ENCODE measurements around the gene IL1RAPL2. TPM values are rescaled to one million over a fixed set of nuclear protein-coding genes. Genes with fewer than 3 reads are reported as not detected.
"Not testable (repeated sequence)": the region's sequence is repeated elsewhere in the genome, so short reads cannot be mapped to it uniquely, and the experiment has no call there.

Gene IL1RAPL2
- total RNA-seq, 1 donor from 2014 or later = not detected

DNA sequence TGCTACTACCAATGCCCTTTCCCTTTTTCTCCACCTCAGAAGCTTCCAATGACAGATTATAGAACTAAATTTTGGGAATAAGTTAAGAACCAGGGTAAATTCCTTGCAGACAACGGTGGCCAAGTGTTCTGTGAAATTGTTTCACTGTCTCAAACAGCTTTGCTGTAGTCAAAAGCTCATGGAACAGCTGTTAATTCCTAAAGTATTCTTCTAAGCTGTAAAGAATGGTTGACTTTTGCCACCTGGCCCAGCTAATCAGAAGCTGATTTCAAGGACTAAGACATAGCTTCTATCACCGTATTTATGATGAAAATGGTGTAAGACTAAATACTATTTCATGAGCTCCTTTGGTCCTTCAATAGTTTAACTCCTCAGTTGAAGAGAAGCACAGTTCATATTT lies 297.5 kb downstream of the IL1RAPL2 start:
- no peak for ATAC-seq

DNA sequence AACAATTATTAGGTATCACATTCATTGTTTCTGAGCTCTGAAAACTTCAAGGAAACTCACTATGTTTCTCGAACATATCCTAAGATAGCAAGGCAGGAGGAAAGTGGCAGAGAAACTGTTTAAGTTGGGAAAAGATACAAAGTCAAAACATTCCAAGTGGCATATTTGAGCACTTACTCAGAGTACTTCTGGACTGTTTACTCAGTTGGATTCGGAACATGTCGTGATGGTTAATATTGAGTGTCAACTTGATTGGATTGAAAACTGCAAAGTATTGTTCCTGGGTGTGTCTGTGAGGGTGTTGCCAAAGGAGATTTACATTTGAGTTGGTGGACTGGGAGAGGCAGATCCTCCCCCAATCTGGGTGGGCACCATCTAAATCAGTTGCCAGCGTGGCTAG lies 298.3 kb downstream of the IL1RAPL2 start:
- ATAC-seq = no peak

- ATAC-seq = no peak
These were observed 311.5 kb downstream of the IL1RAPL2 start for GRCh38 chrX:104877504-104877903.

GRCh38 chrX:104902070-104902469 lies 336.1 kb downstream of the IL1RAPL2 start:
- no peak for ATAC-seq

DNA sequence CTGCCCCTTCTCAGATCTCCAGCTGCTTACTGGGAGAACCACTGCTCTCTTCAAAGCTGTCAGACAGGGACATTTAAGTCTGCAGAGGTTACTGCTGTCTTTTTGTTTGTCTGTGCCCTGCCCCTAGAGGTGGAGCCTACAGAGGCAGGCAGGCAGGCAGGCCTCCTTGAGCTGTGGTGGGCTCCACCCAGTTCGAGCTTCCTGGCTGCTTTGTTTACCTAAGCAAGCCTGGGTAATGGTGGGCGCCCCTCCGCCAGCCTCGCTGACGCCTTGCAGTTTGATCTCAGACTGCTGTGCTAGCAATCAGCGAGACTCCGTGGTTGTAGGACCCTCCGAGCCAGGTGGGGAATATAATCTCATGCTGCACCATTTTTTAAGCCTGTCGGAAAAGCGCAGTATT lies 343.7 kb downstream of the IL1RAPL2 start:
- not testable (repeated sequence) for ATAC-seq

- ATAC-seq = no peak
These were observed 347.3 kb downstream of the IL1RAPL2 start for GRCh38 chrX:104913348-104913747.

DNA sequence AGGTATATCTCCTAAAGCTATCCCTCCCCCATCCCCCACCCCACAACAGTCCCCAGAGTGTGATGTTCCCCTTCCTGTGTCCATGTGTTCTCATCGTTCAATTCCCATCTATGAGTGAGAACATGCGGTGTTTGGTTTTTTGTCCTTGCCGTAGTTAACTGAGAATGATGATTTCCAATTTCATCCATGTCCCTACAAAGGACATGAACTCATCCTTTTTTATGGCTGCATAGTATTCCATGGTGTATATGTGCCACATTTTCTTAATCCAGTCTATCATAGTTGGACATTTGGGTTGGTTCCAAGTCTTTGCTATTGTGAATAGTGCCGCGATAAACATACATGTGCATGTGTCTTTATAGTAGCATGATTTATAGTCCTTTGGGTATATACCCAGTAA lies 348.7 kb downstream of the IL1RAPL2 start:
- not testable (repeated sequence) for ATAC-seq

DNA sequence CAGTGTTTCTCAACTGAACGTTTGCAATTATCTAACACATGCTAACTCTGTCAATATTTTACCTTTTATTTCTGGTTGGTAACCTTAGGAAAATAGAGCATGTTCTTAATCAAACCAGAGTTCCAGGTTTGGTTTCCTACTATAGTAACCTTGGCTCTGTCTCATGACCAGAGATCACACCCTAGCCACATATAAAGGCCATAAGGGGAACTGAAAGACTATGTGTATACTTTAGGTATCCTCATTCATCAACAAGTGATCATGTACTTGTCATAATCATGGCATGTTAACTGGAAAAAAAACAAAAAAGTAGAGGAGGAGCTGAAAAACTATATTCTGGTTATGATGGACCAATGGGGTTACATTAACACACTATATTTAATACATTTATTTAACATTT lies 352.1 kb downstream of the IL1RAPL2 start:
- no peak for ATAC-seq

GRCh38 chrX:104921584-104922205 lies 355.7 kb downstream of the IL1RAPL2 start:
- peak; percentile 18 for ATAC-seq

DNA sequence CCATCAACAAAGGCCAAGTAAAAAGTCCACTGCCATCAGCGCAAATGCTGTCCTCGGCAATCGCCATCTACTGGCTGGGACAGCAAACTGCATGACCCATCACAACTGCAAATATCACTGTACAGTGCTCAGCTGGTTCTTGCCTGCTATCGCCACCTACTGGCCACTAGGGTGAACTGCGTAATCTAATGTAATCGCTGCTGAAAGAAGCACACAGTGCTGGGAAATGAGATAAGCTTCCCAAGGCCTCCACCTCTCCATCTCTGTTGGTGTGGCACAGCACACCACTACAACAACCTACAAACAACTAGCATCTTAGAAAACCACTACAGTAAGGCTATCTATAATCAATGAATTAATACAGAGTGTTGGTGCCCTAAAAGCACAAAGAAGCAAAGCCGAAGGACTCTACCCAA lies 356.2 kb downstream of the IL1RAPL2 start:
- peak; percentile 98 for ATAC-seq

GRCh38 chrX:104929324-104929723 lies 363.3 kb downstream of the IL1RAPL2 start:
- no peak for ATAC-seq

GRCh38 chrX:104935581-104935980 lies 369.6 kb downstream of the IL1RAPL2 start:
- ATAC-seq = no peak

DNA sequence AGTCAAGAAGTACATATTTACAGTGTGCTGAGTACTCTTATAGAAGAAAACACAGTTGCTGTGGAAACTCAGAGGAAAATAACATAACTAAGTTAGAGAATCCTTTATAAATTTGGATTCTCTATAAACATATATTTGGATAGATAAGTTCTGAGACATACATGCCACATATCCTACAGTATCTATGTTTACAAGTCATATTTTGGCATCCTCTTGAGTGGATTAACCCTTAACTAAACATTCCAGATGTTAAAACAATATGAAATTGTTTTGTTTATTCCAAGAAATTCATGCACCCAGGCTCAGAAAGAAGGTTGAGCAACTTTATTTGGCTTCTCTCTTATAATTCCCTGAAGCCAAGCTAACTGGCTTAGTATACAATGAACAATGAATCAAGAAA lies 387.3 kb downstream of the IL1RAPL2 start:
- no peak for ATAC-seq

DNA sequence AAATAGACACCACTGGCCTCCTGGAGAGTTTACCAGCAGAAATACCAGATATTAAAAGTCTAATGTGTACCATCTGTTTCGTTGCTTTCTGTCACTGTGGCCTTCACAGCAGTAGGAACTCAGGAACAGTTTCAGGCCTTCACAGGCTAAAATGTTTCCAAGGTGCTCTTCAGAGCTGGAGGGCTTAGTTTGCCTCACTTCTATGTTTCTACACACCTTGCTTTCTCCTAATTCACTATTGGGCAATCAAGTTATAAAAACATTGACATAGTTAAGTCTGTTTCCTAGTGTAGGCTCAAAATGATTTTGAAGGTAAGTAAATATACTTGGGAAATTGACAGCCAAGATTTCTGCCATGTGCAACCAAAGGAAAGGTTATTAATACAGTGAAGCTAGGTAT lies 395.9 kb downstream of the IL1RAPL2 start:
- no peak for ATAC-seq

- no peak for ATAC-seq
These were observed 402.2 kb downstream of the IL1RAPL2 start for GRCh38 chrX:104968241-104968640.

DNA sequence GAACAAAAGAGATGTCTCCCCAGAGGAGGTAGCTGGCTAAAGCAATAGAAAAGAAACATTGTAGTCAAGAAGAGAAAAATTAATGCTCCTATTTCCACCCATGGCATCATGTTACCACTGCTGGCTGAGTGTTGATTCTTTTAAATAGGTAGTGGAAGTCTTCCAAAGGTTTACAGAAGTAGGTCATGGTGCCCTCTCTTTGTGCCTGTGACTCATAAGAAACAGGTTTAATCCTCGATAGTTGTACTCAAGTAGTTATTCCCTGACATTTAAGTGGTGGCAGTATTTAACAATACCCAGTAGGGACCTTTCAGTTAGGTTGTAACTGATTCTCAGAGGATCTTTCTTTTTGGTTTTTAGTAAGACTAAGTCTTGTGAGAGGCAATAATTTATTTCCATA lies 406.7 kb downstream of the IL1RAPL2 start:
- ATAC-seq = no peak

GRCh38 chrX:104987063-104987462 lies 421.1 kb downstream of the IL1RAPL2 start:
- ATAC-seq = no peak

DNA sequence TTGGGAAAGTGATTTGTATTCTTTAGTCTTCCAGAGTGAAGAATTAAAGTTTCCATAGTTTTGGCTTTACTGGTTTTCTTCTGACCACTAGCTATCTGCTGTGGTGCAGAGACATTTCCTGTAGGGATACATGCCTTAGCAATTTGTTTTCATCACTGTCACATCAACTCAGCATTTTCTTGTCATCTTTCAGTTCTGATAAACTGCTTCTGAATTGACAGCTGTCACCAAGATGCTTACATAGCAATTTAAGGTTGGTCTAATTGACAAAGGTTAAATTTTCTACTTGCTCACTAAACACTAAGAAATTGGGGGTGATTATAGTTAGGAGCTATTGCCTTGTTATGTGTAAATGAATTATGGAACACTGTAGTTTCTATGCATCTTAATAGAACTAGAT lies 422.0 kb downstream of the IL1RAPL2 start:
- no peak for ATAC-seq

GRCh38 chrX:104995546-104995945 lies 429.5 kb downstream of the IL1RAPL2 start:
- no peak for ATAC-seq

GRCh38 chrX:105006103-105006502 lies 440.1 kb downstream of the IL1RAPL2 start:
- no peak for ATAC-seq

DNA sequence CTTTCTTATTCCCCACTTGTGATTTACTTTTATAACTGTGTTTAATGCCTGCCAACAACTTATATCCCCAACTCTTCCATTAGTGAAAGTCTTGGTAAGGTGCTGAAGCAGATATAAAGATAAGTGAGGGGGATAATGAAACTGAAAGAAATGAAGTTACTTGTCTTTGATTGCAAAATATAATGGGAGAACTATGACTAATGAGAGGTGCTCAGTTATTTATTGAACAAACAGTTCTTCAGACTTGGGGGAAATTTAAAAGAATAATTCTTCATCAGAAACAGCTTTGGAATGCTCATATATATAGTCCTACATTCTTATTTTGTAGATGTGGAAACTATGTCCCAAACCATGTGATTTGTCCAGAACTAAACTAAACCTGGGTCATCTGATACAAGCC lies 441.0 kb downstream of the IL1RAPL2 start:
- no peak for ATAC-seq

DNA sequence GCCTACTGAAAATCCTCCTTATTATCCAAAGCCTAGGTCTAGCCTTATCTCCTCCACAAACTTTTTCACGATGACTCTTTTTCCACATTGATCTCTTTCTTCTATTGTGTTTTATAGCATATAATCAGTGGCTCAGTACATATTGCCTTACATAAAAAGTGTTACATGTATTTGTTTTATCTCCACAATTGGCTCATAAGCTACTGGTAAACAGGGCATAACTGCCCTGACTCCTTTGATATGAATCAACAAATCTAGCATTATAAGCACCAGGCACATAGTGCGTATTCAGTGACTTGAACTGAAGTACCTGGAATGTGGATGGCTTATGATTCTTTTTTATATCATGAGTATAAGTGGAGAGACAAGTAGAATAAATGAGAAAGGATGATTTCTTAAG lies 447.7 kb downstream of the IL1RAPL2 start:
- ATAC-seq = no peak

DNA sequence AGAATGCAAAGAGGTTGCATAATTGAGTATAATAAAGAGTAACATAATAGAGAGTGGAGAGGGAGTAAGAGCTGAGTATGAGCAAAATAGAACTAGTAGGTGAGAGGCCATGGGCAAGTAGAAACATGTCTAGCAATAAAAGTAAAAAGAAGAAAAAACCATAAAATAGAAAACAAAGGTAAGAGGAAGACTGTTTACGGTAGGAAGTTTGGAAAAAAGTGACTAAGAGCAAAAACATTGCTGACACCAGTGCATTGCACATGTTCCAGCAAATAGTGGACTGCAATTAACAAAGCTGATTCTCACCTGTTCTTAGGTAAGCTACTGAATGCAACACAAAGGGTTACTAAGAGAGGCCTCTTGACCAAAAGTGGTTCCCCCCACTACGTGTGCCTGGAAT lies 451.6 kb downstream of the IL1RAPL2 start:
- ATAC-seq = no peak

GRCh38 chrX:105018865-105019264 lies 452.9 kb downstream of the IL1RAPL2 start:
- ATAC-seq = no peak

GRCh38 chrX:105028962-105029361 lies 463.0 kb downstream of the IL1RAPL2 start:
- not testable (repeated sequence) for ATAC-seq

Data from esophagus mucosa (tissue), 1 donor.